ENCODE results near the gene CALN1. TPM values are rescaled to one million over a fixed set of nuclear protein-coding genes. Genes with fewer than 3 reads are reported as not detected.

The CALN1 gene
- total RNA-seq, 6 experiments from 2014 or later = 0.06 to 0.98 (median 0.34) TPM

DNA sequence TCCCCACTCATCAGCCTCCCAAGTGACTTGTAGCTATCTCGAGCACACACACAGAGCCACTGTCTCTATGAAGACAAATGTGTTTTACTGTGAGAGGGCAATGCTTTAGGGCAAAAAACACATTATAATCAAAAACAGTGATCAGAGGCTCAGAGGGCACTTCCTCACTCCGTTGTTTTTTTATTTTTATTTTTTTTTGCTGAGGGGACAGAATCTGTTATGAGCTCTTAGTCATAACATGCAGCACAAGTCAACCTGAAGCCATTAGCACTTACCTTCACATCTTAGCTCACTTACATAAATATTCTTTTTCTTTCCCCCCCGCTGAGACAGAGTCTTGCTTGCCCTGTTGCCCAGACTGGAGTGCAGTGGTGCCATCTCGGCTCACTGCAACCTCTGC, 157.7 kb downstream of the CALN1 start:
- TF ChIP-seq POLR2A (IDR thresholded peaks at IDR 0.05) = no peak
- no peak for TF ChIP-seq CTCF (IDR thresholded peaks at IDR 0.05)
- 48% methylated on average over 3 of the region's 4 CpGs for WGBS (ENCODE audit: insufficient coverage, low coverage, low lambda C conversion rate, missing lambda C conversion rate)
- H3K27ac ChIP-seq = no peak overlapping the region
- H3K27me3 ChIP-seq = no peaks in the 10 kb centered on the region
- no peaks in the 10 kb centered on the region for H3K9me3 ChIP-seq
- no peak for DNase-seq
- H3K4me3 ChIP-seq = no peak overlapping the region
- no peak for ATAC-seq
- H3K36me3 ChIP-seq = no peaks in the 10 kb centered on the region
- no peaks in the 10 kb centered on the region for H3K4me1 ChIP-seq
- intact Hi-C loops (cut with DNase I) = no loop called here

DNA sequence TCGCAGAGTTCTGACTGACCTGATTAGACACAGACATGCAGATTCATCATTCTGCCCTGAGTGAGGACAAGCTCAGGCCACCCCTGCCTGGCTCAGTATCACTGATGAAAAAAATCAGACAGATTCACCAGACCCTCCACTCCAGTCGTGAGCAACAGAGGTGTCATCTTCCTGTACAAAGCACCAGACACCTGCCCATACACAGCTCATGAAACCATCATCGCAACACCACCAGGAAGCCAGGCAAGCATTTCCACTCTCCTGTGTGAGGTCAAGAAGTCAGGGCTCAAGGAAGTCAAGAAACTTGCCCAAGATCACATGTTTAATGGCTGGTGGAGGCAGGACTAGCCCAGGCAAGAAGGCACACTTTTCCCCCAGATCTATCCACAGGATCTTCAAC, 163.0 kb downstream of the CALN1 start:
- intact Hi-C loops (cut with DNase I) = no loop called here
- Histone ChIP-seq H3K9me3 (no peaks in the 10 kb centered on the region), H3K36me3 (no peaks in the 10 kb centered on the region), H3K27ac (no peak overlapping the region), H3K4me3 (no peak overlapping the region), H3K4me1 (no peaks in the 10 kb centered on the region), H3K27me3 (no peaks in the 10 kb centered on the region)
- TF ChIP-seq POLR2A (IDR thresholded peaks at IDR 0.05) = no peak
- TF ChIP-seq CTCF (IDR thresholded peaks at IDR 0.05) = no peak
- ATAC-seq = no peak
- DNase-seq = no peak
- WGBS (ENCODE audit: insufficient coverage, low coverage, low lambda C conversion rate, missing lambda C conversion rate) = 60% methylated on average over 1 of the region's 3 CpGs

DNA sequence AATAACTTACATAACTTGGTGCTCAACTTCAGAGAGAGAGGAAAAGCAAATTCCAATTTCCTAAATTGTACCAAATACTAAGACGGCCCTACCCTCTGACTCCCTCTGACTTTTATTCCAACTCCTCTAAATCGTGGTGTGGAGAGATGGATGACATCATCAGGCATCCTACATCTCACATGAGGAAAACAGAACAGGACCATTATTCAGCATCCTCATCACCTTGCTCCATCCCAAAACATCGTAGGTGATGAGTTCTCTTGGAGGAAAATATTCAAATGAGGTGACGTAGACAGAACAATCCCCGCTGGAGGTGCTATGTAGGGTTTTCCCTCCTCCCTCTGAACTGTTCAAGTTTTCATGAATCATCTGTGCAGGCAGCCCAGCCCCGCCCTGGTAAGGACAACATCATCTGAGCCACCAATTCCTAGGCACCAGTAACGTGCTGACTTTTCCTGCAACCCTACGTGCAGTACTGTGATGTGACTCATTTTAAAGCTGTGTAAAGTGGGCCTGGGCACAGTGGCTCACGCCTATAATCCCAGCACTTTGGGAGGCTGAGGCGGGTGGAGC, 167.2 kb downstream of the CALN1 start:
- intact Hi-C loops (cut with DNase I) = no loop called here
- 47% methylated on average over 10 of the region's 10 CpGs for WGBS (ENCODE audit: insufficient coverage, low coverage, low lambda C conversion rate, missing lambda C conversion rate)

DNA sequence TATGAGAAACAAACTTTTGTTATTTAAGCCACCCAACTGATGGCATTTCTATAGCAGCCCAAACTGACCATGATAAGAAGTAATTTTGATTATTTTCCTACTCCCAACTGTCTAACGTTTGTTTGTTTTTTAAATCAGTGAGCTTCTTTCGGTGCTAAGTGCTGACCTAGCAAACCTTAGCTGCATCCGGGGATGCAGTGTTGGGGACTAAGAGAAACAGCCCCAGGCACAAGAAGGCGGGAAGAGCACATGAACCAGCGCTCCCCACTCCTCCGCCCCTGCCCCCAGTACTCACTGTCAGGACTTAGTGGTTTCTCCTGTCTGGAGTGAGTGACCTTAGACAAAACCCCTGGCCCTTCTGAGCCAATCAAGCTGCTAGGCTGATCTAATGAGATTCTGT, 168.8 kb downstream of the CALN1 start:
- 60% methylated on average over 6 of the region's 6 CpGs for WGBS (ENCODE audit: insufficient coverage, low coverage, low lambda C conversion rate, missing lambda C conversion rate)
- intact Hi-C loops (cut with DNase I) = no loop called here
- ATAC-seq (no peak), DNase-seq (no peak)
- Histone ChIP-seq H3K4me1 (no peaks in the 10 kb centered on the region), H3K27me3 (no peaks in the 10 kb centered on the region), H3K36me3 (no peaks in the 10 kb centered on the region), H3K4me3 (no peak overlapping the region), H3K27ac (no peak overlapping the region), H3K9me3 (no peaks in the 10 kb centered on the region)
- TF ChIP-seq CTCF (IDR thresholded peaks at IDR 0.05) (no peak), POLR2A (IDR thresholded peaks at IDR 0.05) (no peak)

More for the DNA sequence above, 167.2 kb downstream of the CALN1 start:
- ATAC-seq = no peak
- no peak overlapping the region for H3K4me3 ChIP-seq
- TF ChIP-seq POLR2A (IDR thresholded peaks at IDR 0.05) (no peak), CTCF (IDR thresholded peaks at IDR 0.05) (no peak)
- H3K4me1 ChIP-seq = no peaks in the 10 kb centered on the region
- H3K27ac ChIP-seq = no peak overlapping the region
- no peaks in the 10 kb centered on the region for H3K36me3 ChIP-seq
- no peaks in the 10 kb centered on the region for H3K27me3 ChIP-seq
- H3K9me3 ChIP-seq = no peaks in the 10 kb centered on the region
- DNase-seq = no peak

- Histone ChIP-seq H3K9me3 (no peaks in the 10 kb centered on the region), H3K4me1 (no peaks in the 10 kb centered on the region), H3K36me3 (no peaks in the 10 kb centered on the region), H3K27ac (no peak overlapping the region), H3K4me3 (no peak overlapping the region), H3K27me3 (no peaks in the 10 kb centered on the region)
- TF ChIP-seq POLR2A (IDR thresholded peaks at IDR 0.05) (no peak), CTCF (IDR thresholded peaks at IDR 0.05) (no peak)
- DNase-seq = no peak
- WGBS (ENCODE audit: insufficient coverage, low coverage, low lambda C conversion rate, missing lambda C conversion rate) = 69% methylated on average over 3 of the region's 5 CpGs
- no peak for ATAC-seq
- intact Hi-C loops (cut with DNase I) = no loop called here
Measured at GRCh38 chr7:72235351-72235750, 176.8 kb downstream of the CALN1 start.
